ENCODE results near the gene RAP1B.

The RAP1B gene

GRCh38 chr12:68619541-68619940 is 8.8 kb downstream of the RAP1B start:
- no peak overlapping the region for H3K4me3 Mint-ChIP-seq
- no peaks in the 10 kb centered on the region for H3K27me3 Mint-ChIP-seq
- H3K9me3 Mint-ChIP-seq: no peaks in the 10 kb centered on the region
- peak overlapping the region; percentile 27 for H3K27ac Mint-ChIP-seq
- peaks cover 60% of the 10 kb centered on the region for H3K36me3 Mint-ChIP-seq (ENCODE audit: low read depth)
- peaks cover 94% of the 10 kb centered on the region for H3K4me1 Mint-ChIP-seq (ENCODE audit: low read depth)

- H3K9me3 Mint-ChIP-seq: peaks cover 5% of the 10 kb centered on the region
- H3K4me1 Mint-ChIP-seq (ENCODE audit: low read depth): peaks cover 91% of the 10 kb centered on the region
- H3K27me3 Mint-ChIP-seq: no peaks in the 10 kb centered on the region
- H3K4me3 Mint-ChIP-seq: peak overlapping the region; percentile 14
- H3K36me3 Mint-ChIP-seq (ENCODE audit: low read depth): peaks cover 60% of the 10 kb centered on the region
- H3K27ac Mint-ChIP-seq: peak overlapping the region; percentile 73
Observed at GRCh38 chr12:68620519-68621471, 10.1 kb downstream of the RAP1B start.

DNA sequence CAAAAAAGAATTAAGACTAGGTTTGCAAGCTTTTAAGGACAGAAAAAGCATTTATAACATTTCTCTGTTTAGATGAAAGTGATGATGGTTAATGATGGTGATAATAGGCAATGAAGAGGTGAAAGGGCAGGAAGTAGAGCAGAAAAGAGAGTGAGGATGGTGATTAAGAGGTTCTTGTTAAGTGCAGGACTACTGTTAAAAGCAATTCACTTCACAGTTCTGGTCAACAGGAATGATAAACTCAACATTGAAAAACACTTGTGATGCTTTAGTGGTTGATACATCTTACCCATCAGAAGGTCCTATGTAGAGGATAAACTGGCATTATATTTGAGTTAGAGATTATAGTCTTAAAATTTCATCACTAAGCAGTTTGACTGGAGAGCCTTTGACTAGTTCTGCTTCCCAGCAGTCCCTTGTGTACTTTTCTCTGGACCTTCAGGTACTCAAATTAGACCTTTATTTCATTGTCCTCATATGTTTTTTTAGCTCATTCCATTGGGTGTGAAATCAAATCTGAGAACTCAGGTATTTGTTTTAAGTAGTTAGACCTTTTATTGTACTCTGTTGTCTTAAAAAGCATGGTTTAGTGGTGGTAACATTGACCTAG is 10.9 kb downstream of the RAP1B start:
- H3K27me3 Mint-ChIP-seq: no peaks in the 10 kb centered on the region
- peaks cover 8% of the 10 kb centered on the region for H3K9me3 Mint-ChIP-seq
- peak overlapping the region; percentile 80 for H3K27ac Mint-ChIP-seq
- H3K4me1 Mint-ChIP-seq (ENCODE audit: low read depth): peaks cover 93% of the 10 kb centered on the region
- H3K4me3 Mint-ChIP-seq: peak overlapping the region; percentile 10
- peaks cover 67% of the 10 kb centered on the region for H3K36me3 Mint-ChIP-seq (ENCODE audit: low read depth)

- Mint-ChIP-seq H3K4me1 (ENCODE audit: low read depth) (peaks cover 93% of the 10 kb centered on the region), H3K9me3 (peaks cover 13% of the 10 kb centered on the region), H3K27me3 (no peaks in the 10 kb centered on the region), H3K36me3 (ENCODE audit: low read depth) (peaks cover 74% of the 10 kb centered on the region), H3K4me3 (no peak overlapping the region), H3K27ac (peak overlapping the region; percentile 80)
Observed at GRCh38 chr12:68622250-68622649, 11.6 kb downstream of the RAP1B start.

- Mint-ChIP-seq H3K9me3 (peaks cover 13% of the 10 kb centered on the region), H3K27ac (peak overlapping the region; percentile 27), H3K27me3 (no peaks in the 10 kb centered on the region), H3K4me1 (ENCODE audit: low read depth) (peaks cover 93% of the 10 kb centered on the region), H3K4me3 (no peak overlapping the region), H3K36me3 (ENCODE audit: low read depth) (peaks cover 79% of the 10 kb centered on the region)
Observed at GRCh38 chr12:68623059-68623458, 12.4 kb downstream of the RAP1B start.

GRCh38 chr12:68623984-68624383 is 13.3 kb downstream of the RAP1B start:
- Mint-ChIP-seq H3K27ac (peak overlapping the region; percentile 27), H3K4me3 (no peak overlapping the region), H3K4me1 (ENCODE audit: low read depth) (peaks cover 93% of the 10 kb centered on the region), H3K27me3 (no peaks in the 10 kb centered on the region), H3K9me3 (peaks cover 13% of the 10 kb centered on the region), H3K36me3 (ENCODE audit: low read depth) (peaks cover 77% of the 10 kb centered on the region)

DNA sequence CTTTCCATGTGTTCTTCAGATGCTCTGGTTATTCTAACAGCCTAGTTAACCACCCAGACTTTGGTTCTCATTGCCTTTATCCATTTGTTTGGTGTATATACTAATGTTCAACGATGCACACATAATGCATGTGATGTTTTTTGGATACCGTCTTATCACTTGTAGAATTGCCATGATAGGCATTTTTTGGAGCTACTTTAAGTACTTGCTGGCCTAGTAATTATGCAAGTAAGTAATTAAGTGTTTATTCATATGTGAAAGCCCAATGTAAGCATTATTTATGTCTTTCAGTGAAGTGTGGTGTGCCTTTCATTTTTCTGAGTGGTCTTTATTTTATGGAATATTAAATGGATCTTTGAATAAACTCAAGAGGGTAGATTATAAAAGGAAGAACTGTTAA is 14.2 kb downstream of the RAP1B start:
- Mint-ChIP-seq H3K4me1 (ENCODE audit: low read depth) (peaks cover 91% of the 10 kb centered on the region), H3K9me3 (peaks cover 13% of the 10 kb centered on the region), H3K27me3 (no peaks in the 10 kb centered on the region), H3K4me3 (no peak overlapping the region), H3K27ac (peak overlapping the region; percentile 65), H3K36me3 (ENCODE audit: low read depth) (peaks cover 80% of the 10 kb centered on the region)

GRCh38 chr12:68627673-68628319 is 17.1 kb downstream of the RAP1B start:
- Mint-ChIP-seq H3K9me3 (peaks cover 13% of the 10 kb centered on the region), H3K27ac (peak overlapping the region; percentile 72), H3K27me3 (no peaks in the 10 kb centered on the region), H3K36me3 (ENCODE audit: low read depth) (peaks cover 78% of the 10 kb centered on the region), H3K4me3 (no peak overlapping the region), H3K4me1 (ENCODE audit: low read depth) (peaks cover 89% of the 10 kb centered on the region)

- H3K27ac Mint-ChIP-seq: no peak overlapping the region
- no peak overlapping the region for H3K4me3 Mint-ChIP-seq
- peaks cover 75% of the 10 kb centered on the region for H3K36me3 Mint-ChIP-seq (ENCODE audit: low read depth)
- peaks cover 13% of the 10 kb centered on the region for H3K9me3 Mint-ChIP-seq
- peaks cover 89% of the 10 kb centered on the region for H3K4me1 Mint-ChIP-seq (ENCODE audit: low read depth)
- H3K27me3 Mint-ChIP-seq: no peaks in the 10 kb centered on the region
Observed at GRCh38 chr12:68628698-68629097, 18.0 kb downstream of the RAP1B start.

DNA sequence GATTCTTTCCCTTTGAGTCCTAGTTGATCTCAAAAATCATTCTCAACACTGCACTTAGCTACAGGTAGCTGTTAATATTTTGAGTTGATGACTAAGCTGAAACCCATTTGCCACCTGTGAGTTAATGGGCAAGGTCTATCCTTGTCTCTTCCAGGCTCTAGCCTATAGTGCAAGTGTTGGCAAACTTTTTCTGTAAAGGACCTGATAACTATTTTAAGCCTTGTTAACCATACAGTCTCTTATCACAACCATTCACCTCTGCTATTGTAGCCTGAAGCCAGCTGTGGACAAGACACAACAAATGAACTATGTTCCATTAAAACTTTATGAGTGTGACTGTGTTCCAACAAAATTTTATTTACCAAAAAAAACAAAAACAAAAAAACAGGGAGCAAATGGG is 19.4 kb downstream of the RAP1B start:
- Mint-ChIP-seq H3K27ac (peak overlapping the region; percentile 69), H3K36me3 (ENCODE audit: low read depth) (peaks cover 68% of the 10 kb centered on the region), H3K4me1 (ENCODE audit: low read depth) (peaks cover 92% of the 10 kb centered on the region), H3K27me3 (no peaks in the 10 kb centered on the region), H3K4me3 (peak overlapping the region; percentile 28), H3K9me3 (peaks cover 11% of the 10 kb centered on the region)

GRCh38 chr12:68630598-68630997 is 19.9 kb downstream of the RAP1B start:
- no peaks in the 10 kb centered on the region for H3K27me3 Mint-ChIP-seq
- peak overlapping the region; percentile 73 for H3K27ac Mint-ChIP-seq
- peaks cover 63% of the 10 kb centered on the region for H3K36me3 Mint-ChIP-seq (ENCODE audit: low read depth)
- H3K9me3 Mint-ChIP-seq: peaks cover 8% of the 10 kb centered on the region
- H3K4me3 Mint-ChIP-seq: no peak overlapping the region
- H3K4me1 Mint-ChIP-seq (ENCODE audit: low read depth): peaks cover 92% of the 10 kb centered on the region

- peaks cover 60% of the 10 kb centered on the region for H3K36me3 Mint-ChIP-seq (ENCODE audit: low read depth)
- H3K27me3 Mint-ChIP-seq: no peaks in the 10 kb centered on the region
- H3K4me1 Mint-ChIP-seq (ENCODE audit: low read depth): peaks cover 95% of the 10 kb centered on the region
- H3K27ac Mint-ChIP-seq: peak overlapping the region; percentile 73
- H3K9me3 Mint-ChIP-seq: peaks cover 8% of the 10 kb centered on the region
- H3K4me3 Mint-ChIP-seq: peak overlapping the region; percentile 4
Observed at GRCh38 chr12:68631227-68631626, 20.5 kb downstream of the RAP1B start.

DNA sequence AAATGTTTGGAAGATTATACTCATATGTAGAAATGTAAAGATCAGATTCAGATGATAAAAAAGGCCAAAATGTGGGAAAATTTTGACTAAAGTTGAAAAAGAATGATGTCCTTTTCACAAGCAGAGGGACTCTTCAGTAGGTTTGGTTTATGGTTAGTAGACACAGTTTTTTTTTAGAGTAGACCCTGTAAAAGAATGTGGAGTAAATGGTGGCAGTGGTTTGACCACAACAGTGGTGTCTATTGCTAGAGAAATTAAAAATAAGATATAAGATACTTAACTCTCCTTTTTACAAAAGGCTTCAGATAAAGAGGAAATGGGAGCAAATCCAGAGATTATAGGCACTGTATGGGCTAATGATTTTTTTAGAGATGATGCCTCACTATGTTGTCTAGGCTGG is 21.8 kb downstream of the RAP1B start:
- peak overlapping the region; percentile 39 for H3K27ac Mint-ChIP-seq
- peaks cover 49% of the 10 kb centered on the region for H3K36me3 Mint-ChIP-seq (ENCODE audit: low read depth)
- H3K9me3 Mint-ChIP-seq: no peaks in the 10 kb centered on the region
- H3K4me3 Mint-ChIP-seq: no peak overlapping the region
- H3K27me3 Mint-ChIP-seq: no peaks in the 10 kb centered on the region
- peaks cover 95% of the 10 kb centered on the region for H3K4me1 Mint-ChIP-seq (ENCODE audit: low read depth)

DNA sequence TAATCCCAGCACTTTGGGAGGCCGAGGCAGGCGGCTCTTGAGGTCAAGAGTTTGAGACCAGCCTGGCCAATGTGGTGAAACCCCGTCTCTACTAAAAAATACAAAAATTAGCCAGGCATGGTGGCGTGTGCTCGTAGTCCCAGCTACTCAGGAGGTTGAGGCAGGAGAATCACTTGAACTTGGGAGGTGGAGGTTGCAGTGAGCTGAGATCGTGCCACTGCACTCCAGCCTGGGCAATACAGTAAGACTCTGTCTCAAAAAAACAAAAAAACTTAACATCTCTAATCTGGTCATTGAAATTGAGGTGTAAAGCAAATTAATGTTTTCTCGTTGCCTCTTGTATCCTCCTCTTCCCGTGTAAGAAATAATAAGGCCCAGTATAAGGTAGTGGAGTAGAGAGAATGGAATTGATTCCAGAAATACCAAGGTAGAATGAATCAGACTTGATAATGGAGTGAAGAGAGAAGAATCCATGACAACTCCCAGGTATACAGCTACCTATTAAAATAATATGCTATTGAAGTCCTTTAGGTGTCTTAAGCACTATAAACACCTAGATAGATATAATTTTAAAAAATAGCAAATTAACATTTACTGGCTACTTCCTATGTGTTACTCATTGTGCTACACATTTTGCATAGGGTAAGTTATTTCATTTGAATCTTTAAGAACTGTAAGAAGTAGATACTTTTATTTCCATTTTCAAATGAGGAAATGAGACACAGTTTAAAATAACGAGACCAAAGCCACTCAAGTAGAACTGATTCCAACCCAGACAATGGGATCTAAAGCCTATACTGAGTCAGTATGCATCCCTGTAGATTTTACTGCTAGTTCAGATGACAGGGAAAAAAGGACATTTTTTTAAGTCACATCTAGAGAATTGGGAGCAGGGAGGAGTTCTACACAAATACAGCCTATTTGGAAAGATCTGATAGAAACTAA is 23.2 kb downstream of the RAP1B start:
- no peaks in the 10 kb centered on the region for H3K9me3 Mint-ChIP-seq
- no peaks in the 10 kb centered on the region for H3K27me3 Mint-ChIP-seq
- H3K4me1 Mint-ChIP-seq (ENCODE audit: low read depth): peaks cover 94% of the 10 kb centered on the region
- peak overlapping the region; percentile 73 for H3K27ac Mint-ChIP-seq
- no peak overlapping the region for H3K4me3 Mint-ChIP-seq
- peaks cover 41% of the 10 kb centered on the region for H3K36me3 Mint-ChIP-seq (ENCODE audit: low read depth)
